Measurements from ENCODE around the gene ELAVL2.

GRCh38 chr9:23750808-23751207, 75.2 kb downstream of the ELAVL2 start:
- no peak for TF ChIP-seq GATA3 (IDR thresholded peaks at IDR 0.05; ENCODE audit: low read depth, low read length)
- no peak for TF ChIP-seq GATA2 (IDR thresholded peaks at IDR 0.05; ENCODE audit: low read depth, low read length)
